NCI-H774 (cell line): ENCODE measurements around the gene IQCH.

ENCODE experiments used
- DNase-seq: peaks from one replicate; lab custom pipeline; 2025; lab: John Stamatoyannopoulos, UW

The IQCH gene

DNA sequence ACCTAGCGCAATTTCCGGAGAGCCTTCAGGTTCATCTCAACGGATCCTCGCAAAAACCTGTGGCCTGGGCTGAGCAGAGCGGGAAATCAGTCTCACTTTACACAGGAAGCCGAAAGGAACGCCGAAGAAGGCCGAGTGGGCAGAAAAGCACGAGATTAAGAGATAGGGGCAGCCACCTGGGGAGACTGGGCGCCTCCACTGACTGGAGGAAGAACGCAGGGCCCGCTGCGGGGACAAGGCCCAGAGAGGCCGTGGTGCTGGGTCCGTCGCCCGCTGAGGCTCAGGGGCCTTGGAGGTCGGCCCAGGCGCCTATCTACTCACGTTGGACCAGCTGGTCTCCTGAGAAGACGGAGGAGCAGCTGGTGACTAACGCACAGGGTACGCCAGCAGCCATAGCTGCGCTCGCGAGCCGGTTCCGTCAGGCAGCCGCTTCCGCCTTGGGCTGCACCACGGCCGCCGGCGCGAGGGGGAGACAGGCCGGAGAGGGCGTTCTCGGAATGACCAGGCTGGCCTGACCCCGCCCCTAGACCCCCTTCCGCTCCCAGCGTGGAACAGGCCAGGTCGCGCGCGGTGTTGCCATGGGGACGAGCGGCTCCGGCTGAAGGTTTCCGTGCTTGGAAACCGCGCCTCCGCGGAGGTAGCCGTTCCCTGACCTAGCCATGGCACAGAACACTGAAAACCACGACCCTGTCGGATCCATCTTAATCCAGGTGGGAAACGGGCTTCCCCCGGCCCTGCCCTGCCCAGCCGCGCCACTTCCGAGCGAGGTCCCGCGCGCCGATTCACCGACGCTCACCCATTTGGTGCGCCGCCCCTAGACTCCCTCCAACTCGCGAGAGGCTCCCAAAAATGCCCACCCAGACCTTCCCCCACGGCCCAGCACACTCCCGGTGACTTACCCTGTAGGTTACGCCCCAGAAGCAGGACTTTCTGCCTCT lies at the start of gene IQCH, which contains the start of gene AAGAB:
IQCH (plus strand) TSS at position 549 of the 938 bp plus-strand sequence; CDS start at position 660, 111 bp downstream.
AAGAB (minus strand) TSS at position 424 of the 938 bp plus-strand sequence; CDS start at position 394, 30 bp downstream.
- DNase-seq, result peak; percentile 95

DNA sequence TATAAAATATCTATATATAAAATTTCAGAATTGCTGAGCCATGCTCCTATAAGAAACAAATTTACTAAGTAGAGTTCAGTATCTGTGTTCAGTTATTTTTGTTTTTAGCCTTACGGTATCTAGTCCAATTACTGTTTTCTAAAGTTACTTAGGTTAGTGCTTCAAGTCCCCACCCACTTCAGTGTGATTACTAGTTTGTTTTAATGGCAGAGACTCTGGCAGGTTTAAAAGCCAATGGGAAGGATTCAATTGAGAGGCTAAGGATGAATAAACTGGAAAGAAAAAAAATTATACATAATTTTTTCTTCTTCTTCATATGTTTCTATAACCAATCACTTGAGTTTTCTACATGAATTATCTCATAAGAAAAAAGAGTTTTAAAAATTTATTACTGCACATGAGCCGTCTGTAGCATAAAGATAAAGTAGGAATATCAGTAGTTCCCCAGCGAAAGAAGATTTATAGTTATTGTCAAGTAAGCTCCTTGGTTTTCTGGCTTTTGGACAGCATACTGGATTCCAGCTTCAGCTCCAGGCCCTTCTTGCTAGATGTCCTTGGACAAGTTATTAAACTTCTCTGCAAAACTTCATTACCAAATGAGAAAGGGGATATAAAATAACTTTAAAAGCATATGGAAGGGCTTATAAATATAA lies 46.9 kb upstream of the IQCH start:
- no peak for DNase-seq

DNA sequence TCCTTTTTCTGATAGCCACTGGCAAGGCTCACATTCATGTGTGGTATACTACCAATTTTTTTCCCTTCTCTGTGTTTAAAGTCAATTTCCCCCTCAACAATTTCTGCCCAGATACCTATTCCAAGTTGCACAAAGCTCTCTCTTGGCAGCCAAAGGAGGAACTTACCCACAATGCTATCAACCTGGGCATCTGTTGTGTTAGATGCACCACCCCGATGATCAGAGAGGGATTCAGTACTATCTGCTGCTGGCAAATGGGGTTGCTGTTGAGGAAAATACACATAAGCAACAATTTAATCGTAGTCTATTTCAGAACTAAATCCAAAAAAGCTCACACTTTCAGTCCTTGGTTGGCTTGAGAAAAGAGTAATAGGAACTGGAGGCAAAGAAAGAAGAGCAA lies 46.2 kb upstream of the IQCH start:
- DNase-seq, result no peak

DNA sequence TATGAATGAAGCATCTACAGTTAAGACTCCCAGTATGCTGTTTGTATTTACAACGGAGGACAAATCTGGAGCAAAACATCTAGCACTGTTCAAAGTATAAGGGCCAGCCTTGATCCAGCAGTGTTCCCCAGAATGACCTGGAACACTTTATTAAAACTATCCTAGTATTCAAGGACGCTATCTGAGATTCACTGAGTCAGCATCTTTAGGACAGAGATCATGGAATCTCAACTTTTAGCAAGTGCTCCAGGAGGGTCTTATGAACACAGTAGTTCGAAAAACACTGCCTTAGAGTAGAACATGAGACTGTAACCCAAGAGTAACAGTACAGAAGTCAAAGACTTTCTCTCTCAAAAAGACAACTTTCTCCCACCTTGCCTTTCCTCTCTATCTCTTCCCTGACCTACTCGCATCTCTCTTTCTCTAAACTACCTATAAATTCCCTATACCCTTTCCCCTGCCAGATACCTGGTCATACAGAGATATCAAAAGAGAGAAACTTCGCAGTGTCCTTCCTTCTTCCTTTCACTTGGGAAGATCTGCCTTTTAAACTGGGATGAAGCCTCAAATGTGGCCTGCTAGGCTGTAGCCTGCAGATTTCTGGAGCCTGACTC lies 43.9 kb upstream of the IQCH start:
- no peak for DNase-seq

DNA sequence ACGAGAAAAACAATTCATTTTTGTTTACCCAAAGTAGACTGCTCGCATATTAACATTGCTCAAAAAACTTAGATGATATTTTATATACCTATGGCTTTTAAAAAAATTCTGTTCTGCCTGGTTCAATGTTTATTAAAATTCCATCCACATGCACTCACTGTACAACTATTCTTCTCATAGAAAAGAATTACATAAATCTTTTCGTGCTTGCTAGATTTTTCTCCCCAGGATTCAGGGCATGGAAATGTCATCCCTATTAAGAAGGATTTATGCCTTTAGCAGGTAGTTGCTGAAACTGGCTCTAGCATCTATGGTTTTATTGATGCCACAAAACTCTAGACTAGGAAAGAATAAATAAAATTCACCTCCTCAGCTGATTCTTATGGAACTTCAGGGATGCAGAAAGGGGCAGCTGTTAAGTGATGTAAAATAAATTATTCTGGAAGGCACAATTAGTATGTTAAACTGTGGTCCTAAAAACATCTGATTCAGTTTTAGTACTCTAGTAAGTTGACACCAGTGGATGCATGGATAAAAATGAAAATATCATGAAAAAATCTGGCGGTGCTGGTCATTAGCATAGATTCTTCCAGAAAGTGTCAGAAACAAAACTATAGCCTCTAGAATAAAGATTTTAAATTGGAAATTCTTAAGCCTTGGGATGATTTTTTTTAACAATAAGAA lies 41.8 kb upstream of the IQCH start:
- DNase-seq, result no peak

DNA sequence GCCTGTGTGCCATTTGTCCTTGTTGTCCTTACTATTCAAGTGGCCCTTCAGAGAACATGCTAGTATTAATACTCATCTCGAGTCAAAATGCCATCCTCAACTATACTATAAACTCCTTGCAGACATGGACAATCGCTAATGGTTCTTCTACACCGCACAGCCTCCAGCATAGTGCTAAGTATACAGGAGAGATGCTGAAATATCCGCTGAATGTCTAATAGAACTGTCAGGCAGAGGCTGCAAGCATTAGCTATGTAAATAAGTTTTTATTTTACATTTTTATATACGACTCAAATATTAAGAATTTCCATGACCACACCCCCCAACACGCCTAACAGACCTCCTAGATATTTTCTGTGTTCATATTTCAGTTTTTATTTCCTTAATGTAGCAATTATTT lies 39.5 kb upstream of the IQCH start:
- DNase-seq, result no peak

DNA sequence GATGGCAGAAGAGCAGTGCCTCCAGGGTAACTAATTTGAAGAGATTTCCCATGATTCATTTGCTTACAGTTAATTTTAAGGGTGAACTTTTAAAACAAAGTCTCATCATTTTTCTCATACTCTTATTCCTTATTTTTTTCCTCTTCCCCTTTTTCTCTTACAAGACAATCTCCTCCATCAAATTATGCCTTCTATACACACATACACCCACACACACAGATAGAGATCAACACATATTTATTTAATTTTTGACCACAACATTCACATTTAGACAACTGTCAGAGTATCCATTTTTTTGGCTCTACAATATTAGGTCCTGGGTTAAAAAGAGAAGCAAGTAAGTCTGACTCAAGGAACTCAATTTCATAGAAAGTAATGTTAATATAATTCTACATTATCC lies 37.7 kb upstream of the IQCH start:
- DNase-seq, result no peak

DNA sequence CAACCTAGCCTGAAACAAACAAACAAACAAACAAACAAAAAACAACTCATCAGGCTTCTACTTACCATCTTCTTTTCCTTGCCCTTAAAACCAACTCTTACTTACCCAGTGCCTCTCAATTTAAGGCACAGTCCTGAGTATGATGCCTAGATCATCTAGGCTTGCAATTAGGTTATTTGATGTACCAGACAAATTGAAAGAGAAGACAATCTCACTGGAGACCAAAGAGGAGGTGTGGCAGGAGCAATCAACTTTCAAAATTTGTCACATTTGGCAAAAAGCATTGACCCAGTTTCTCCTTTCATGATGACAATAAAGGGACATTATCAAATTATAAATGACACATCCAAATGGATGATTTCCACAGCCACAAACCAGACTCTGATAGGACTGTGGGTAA lies 36.2 kb upstream of the IQCH start:
- DNase-seq, result no peak

DNA sequence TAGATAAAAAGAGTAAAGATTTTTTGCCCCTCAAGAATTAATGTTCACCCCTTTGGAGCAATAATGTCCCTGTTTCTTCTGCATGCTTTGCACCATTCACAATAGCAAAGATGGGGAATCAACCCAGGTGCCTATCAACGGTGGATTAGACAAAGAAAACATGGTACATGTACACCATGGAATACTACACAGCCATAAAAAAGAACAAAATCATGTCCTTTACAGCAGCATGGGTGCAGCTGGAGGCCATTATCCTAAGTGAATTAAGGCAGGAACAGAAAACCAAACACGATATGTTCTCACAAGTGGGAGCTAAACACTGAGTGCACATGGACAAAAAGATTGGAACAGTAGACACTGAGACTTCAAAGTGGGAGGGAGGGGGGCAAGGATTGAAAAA lies 35.3 kb upstream of the IQCH start:
- DNase-seq, result no peak

DNA sequence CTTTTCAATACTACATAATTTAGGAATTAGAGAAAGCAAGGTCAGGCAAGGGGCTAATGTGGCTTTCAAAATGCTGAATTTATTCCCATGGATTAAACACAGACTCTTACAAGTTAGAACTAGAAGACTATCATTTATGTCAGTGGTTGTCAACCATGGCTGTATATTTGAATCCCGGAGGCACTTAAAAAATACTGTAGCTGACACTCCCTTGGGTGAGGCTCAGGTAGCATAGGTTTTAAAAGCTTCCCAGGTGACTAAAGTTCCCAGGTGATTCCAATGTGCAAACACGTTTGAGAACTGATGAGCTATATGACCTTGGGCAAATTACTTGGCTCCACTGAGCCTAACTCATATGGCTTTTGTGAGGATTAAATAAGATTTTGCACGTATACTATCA lies 29.7 kb upstream of the IQCH start:
- no peak for DNase-seq

DNA sequence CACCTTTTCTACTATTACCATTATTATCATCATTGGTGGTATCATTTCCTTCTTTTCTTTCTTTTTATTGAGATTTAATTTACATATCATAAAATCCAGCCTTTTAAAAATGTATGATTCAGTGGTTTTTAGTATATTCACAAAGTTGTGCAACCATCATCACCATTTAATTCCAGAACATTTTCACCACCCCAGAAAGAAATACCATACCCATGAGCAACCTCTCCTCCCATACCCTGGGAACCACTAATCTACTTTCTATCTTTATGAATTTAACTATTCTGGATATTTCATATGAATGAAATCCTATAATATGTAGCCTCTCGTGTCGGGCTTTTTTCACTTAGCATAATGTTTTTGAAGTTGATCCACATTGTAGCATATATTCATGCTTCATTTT lies 29.2 kb upstream of the IQCH start:
- no peak for DNase-seq

DNA sequence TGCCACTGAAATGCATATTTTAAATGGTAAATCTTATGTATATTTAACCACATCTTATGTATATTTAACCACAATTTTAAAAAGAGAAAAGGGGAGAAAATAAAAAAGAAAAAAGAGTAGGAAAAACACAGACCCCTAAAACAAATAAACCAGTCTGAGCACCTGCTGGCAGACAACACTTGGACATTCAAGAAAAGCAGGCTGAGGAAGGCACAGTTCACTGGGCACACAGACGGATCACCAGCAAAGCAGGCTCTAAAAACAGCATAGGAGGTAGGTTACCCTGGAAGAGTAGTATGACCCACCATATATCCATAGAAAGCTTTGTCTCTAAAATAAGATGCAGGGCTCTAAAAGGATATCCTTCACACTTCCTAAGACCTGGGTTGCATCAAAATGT lies 27.2 kb upstream of the IQCH start:
- no peak for DNase-seq

DNA sequence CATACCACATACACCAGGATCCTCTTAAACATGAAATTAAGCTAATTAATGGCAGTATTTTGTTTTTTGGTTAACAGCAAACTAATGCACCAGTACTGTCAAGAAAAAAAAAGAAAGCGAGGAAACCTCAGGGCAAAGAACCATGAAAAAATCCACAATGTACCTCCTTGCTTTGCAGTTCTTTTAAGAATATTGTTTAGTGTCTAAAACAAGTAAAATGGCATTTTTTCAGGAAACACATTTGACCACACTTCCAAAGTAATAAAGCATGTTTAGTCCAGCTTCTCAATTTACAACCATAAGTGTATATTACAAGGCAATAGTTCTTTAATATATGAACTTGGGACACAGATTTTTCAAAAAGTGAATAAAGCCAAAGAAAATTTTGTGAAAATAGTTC lies 26.7 kb upstream of the IQCH start:
- no peak for DNase-seq

DNA sequence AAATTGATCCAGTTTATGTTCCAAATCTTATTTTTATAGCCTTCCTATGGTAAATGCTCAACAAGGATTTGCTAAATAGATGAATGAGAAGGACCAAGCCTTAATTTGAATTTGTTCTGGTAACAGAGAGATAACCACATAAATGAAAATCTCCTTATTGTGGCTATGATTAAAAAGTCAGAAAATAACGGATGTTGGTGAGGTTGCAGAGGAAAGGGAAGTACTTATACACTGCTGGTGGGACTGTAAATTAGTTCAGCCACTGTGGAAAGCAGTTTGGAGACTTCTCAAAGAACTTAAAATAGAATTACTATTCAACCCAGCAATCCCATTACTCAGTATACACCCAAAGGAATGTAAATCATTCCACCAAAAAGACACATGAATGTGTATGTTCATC lies 26.3 kb upstream of the IQCH start:
- no peak for DNase-seq

DNA sequence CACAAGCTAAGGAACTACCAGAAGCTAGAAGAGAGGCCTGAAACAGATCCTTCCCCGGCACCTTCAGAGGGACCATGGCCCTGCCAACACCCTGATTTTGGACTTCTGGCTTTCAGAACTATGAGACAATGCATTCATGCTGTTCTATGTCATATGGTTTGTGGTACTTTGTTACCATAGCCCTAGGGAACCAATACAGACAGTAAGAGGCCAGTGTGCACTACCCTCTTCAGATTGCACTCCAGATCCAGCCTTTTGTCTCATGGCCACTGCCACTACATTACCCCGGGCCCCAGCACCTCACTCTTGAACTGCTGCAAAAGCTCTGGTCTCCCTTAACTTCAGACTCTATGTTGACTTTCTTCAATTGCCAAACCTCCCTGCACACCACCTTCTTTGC lies 24.1 kb upstream of the IQCH start:
- DNase-seq, result no peak

DNA sequence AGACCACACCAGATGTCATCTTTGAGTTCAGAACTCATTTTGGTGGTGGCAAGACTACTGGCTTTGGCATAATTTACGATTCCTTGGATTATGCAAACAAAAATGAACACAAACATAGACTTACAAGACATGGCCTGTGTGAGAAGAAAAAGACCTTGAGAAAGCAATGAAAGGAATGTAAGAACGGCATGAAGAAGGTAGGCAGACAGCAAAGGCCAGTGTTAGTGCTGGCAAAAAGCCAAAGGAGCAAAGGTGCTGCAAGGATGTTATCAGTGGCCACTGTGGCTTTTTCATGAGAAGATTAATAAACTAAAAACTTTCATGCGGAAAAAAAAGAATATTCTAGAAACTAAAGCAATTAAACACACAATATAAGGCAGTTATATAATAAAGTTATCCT lies 22.0 kb upstream of the IQCH start:
- no peak for DNase-seq

DNA sequence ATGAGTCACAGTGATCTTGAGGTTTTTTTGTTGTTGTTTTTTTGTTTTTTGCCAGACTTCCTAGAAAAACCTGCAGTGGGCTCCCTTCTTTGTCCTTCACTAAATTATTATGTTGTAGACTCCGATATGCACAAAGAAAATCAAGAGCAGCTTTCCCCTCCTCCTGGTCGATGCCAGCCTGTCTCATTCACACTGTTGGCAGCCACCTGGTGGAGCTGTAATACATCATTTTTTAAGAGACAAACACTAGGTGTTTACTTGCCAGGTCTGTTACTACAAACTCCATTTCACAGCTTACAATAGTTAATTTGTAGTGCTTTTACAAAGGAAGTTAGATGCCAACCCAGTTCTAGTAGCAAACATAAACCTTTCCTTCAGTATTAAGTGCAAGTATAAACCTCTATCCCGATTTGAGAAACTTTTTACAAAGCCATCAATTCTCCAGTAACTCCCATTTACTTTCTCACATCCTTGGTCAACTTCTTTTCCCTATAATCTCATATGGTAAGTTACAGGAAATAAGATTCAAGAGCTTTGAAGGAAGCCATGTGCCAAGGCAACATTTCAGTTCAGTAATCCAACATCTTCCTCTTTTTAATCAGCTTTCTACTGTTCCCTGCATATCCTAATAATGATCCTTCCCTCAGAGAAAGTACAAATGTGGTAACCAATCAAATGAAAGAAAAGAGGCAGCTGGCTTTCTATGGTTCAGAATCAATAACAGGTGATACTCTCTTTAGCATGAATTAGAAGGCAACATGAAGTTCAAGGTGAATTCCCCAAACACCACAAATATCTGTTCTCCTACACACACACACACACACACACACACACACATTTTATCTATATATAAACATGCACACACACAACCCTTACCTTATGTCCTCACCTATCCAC lies 14.1 kb upstream of the IQCH start:
- peak; percentile 53 for DNase-seq

DNA sequence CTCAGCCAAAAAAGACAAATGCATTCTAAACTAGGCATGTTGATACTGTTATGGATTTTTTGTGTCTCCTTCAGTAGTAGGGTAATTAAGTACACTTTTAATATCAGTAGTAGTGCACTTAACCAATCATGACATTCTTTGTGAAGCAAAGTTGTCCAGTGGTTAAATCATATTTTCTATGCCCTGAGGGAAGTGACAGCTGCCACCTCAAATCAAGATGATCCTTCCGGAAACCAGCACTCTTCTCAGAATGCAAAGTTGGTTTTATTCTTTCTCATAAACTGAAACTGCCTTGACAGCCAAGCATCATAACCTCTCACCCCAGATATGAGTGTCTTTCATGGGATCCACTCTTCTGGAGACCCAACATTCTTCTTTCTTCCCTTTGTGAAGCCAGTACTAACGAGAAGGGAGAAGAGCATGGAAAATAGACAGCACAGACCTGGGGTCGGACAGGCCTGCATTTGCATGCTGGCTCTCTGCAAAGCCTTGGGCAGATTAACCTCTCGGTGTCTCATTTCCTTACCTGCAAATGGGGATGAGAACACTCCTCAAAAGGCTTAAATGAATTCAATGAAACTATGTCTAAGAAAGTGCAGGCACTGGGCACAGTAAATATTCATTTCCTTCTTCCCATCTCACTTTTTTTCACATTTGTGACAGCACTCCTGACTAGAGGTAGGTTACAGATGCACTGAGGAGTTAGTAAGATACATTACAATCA lies 13.3 kb upstream of the IQCH start:
- no peak for DNase-seq

DNA sequence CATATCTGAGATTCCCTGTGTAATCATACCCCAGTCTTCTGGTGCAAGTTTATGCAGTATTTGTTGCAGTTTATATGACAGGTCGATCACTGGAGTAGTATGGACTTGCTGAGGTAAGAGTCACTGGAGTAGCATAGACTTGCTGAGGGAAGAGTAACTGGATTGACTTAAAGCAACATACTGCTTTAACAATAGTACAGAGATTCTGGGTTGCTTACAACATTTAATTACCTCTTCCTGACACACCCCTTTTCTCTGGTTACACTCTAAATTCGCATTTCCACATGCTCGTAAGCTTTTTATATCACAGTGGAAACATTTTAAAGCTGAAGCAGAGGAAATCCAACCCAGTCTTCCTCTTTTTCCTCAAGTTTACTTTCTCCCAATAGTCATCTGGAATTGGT lies 11.9 kb upstream of the IQCH start:
- DNase-seq, result no peak

DNA sequence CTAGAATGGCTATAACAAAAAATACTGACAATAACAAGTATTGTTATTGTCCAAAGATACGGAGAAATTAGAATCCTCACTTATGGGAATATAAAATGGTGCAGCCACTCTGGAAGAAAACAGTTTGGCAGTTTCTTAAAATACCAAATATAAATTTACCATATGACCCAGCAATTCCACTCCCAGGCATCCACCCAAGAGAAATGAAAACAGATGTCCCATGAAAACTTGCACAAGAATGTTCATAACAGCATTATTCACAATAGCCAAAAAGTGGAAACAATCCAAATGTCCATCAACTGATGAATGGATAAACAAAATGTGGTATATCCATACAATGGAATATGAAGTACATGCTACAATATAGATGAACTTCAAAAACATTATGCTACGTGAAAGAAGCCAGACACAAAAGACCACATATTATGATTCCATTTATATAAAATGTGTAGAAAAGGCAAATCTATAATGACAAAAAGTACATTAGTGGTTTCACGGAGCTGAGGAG lies 9.6 kb upstream of the IQCH start:
- DNase-seq, result no peak
